Panc1 (cell line): ENCODE measurements around the gene GCC2.

Source experiments
- CTCF ChIP-seq: fragments of 450-650 bp; IDR thresholded peaks from 2 replicates; pipeline ENCODE4 v1.5.1; 2017; ENCODE audit warnings: mild to moderate bottlenecking
- POLR2AphosphoS5 ChIP-seq: IDR thresholded peaks from 2 replicates; pipeline ENCODE4 v1.6.1; 2012; ENCODE audit warnings: mild to moderate bottlenecking, low read depth, low read length, moderate library complexity
- REST ChIP-seq, 2 experiments: IDR thresholded peaks; 2 replicates each; pipeline ENCODE4 v1.6.1; 2011 to 2012; ENCODE audit warnings: low read depth in 2 of 2, control low read depth in 1 of 2, low read length in 1 of 2, mild to moderate bottlenecking in 1 of 2, moderate library complexity in 1 of 2; ENCODE audit not compliant: insufficient read depth in 1 of 2
- SIN3A ChIP-seq: IDR thresholded peaks from 2 replicates; pipeline ENCODE4 v1.6.1; 2012; ENCODE audit warnings: low read depth, mild to moderate bottlenecking, low read length, moderate library complexity, borderline replicate concordance; ENCODE audit not compliant: insufficient read depth

GRCh38 chr2:108444941-108445840 lies 3.8 kb upstream of the GCC2 start:
- TF ChIP-seq CTCF (no peak), POLR2AphosphoS5 (no peak), SIN3A (no peak), REST (IDR thresholded peaks at IDR 0.05; ENCODE audit: insufficient read depth in 1 of 2, low read depth in 2 of 2, low read length in 1 of 2) (no peak)
